Stimulated activated CD4-positive, alpha-beta T cell treated with anti-CD3 and anti-CD28 coated beads, TNF-alpha, amount 100 ng/mL, for 4 hours (primary cell): Measurements from ENCODE around the gene TENM3.

ENCODE experiments used
- DNase-seq, 3 experiments: peaks; one replicate each; pipeline ENCODE4 v3.0.0-alpha.2; 2020; ENCODE audit warnings: low read depth in 3 of 3

Gene TENM3

DNA sequence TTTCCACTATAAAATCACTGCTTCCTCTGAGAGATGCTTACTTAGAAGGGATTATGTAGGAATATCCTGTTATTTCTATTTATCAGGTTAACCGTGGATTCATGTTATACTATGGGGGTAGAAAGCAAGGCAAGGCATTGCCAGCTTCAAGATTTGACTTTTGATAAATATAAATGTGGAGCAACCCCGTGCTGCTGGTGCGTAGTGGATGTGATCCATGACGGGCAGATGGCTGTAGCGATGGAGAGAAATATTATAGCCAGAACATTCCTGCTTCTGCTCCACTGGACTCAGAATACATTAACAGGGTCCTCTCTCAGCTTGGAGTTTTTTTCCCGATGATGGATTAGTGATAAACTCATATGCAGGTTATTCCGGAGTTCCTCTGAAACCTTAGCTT is 157.6 kb downstream of the TENM3 start:
- DNase-seq = no peak

DNA sequence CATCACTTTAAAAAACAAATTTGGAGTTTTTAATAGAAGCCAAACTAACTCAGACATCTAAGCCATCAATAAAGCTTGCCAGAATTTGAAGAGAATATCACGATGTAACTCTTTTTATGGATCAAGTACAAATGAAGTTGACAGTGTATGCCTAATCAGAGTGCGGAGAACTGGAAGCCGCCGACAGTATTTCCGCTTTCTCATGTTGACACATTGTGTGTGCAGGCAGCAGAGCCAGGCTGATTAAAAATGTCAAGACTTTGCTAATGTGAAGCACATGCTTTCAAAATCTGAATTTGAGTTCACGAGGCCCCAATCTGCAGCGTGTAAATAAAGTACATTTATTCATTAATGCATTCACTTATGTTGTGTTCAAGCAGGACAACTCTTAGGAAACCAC is 161.2 kb downstream of the TENM3 start:
- DNase-seq = no peak

DNA sequence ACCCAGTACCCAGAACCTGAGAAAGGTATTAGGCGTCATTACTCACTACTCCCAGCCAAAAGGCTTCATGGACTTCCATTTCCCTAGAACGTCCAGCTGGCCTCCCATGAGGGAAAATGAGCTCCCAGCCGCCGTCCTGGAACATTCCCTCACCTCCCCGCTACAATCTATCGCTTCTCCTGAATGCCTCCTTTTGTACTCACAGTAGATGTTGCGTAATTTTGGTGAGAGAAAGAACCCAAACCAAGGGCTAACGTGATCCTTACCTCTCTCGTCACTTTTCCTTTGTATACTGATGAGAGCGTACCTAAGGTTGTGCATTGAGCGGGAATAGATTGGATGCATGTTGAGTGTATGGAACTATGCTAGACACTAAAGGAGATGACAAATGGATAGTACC is 161.9 kb downstream of the TENM3 start:
- no peak for DNase-seq

DNA sequence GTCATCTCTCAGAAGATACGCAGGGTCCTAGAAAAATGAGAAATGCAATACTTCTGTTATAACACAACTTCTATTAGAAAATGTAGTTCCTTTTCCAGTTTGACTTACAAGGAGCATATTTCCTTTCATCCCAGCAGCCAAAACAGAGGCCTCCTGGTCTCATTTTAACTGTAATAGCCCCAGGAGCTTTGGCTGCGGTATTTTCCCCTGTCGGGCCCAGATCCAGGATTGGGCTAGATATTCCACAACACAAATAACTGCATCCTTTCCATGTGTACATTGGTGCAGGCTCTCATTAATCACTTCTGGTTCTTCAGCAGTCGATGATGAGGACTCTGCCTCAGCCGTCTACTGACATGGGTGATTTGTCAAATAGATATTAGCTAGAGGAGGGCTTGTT is 166.1 kb downstream of the TENM3 start:
- DNase-seq = no peak

DNA sequence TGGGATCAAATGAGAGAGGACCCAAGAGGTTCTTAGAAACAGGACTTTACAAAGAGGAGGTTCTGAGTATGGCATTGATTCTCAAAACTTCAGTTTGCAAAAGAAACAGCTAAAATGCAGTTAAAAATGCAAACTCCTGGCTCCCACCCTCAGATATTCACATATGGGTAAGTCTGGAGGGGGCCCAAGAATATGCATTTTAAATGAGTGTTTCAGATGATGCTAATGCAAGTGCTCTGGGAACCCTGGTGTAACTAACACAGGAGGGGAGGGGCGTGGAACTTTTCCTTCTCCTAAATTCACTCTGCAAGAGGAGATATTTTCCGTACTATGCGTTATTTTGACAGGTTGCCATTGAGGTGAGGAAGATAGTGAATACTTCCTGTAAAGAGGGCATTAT is 168.2 kb downstream of the TENM3 start:
- DNase-seq = no peak

DNA sequence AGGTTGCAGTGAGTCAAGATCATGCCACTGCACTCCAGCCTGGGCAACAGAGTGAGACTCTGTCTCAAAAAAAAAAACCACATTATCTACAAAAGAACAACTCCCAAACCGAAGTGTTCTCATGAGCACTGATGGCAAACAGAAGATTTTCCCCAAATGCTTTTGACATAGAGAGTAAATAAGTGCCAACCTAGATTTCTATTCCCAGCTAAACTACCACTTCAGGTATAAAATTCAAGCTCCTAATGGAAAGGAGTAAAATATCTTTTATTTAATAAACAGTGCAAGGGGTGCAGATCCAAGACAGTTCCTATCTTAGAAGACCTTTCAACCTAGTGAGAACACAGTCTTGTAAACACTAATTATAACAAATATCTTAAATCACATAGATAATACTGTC is 170.3 kb downstream of the TENM3 start:
- DNase-seq = no peak

DNA sequence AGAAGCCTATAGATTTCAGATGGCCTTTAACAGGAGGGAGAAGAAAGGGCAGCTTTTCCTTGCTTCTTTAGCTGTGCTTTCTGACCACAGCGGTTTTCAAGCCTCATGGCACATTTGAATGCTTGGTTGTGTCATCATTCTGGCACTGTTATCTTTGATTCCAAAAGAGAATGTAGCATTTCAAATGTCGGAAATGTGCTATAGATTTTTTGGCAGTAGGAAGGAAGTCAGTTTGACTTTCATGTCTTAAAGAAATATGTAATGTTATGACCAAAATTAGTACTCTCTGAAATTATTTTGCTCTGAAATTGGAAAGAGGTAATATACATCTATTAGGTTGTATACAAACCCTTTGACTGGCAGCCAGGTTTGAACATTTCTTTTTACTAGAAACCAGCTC is 171.9 kb downstream of the TENM3 start:
- no peak for DNase-seq

DNA sequence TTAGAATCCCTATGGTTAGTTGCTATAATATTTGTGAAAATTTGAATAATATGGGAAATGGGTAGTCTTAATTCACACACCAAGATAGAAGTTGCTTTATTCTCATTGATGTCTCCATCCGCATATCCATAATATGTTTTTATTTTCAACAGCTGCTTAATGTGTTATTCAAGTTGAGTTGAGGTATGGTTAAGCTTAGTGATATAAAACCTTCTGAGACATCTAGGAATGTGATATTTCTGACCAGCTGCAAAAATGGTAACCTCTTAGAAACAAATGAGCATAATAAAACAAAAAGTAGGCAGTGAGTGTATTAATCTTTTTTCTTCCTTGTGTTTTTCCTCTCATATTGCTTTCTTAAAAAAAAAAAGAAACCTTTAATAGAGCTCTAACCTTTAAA is 172.9 kb downstream of the TENM3 start:
- DNase-seq = no peak

DNA sequence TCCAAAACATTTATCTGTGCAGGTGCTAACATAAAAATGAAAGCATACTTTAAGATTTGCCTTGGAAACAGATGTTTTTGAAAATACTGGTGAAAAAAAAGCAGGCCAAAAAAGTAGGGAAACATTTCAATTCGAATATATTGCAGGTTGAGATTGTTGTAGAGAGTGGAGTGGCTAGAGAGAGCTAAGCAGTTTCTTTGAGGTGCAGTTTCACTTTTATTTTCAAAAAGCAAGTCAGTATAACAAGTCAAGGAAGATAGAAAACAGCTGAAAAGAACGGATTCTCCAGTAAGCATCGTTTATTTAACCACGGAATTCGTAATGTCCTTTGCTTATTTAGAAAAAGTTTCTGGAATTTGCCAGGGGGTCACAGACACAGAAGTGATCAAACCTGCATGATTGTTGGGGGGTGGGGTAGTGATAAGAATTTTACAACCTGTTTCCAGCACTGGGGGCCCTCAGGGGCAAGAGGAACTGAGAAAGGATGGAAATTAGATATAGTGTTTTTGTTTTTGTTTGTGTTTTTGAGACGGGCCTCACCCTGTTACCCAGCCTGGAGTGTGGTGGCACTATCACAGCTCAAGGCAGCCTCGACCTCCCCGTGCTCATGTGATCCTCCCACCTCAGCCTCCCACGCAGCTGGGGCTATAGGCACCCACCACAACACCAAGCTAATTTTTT is 175.0 kb downstream of the TENM3 start:
- DNase-seq = no peak

DNA sequence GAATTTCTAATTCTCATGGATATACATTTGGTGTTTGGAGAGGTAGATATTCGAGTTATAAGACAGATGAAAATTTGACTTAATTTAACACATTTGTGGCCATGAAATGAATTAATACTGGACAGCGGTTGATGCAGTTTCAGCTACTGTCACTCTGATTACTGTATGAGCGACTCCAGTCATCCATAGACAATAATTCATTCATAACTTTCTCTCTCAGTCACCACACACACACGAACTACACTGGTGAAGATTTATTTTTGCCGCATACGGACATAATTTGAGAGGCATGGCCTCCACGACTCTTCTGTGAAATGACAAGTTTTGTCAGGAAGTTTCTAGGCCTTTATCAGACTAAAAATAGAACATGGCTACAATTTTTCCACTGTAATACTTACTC is 177.0 kb downstream of the TENM3 start:
- no peak for DNase-seq

DNA sequence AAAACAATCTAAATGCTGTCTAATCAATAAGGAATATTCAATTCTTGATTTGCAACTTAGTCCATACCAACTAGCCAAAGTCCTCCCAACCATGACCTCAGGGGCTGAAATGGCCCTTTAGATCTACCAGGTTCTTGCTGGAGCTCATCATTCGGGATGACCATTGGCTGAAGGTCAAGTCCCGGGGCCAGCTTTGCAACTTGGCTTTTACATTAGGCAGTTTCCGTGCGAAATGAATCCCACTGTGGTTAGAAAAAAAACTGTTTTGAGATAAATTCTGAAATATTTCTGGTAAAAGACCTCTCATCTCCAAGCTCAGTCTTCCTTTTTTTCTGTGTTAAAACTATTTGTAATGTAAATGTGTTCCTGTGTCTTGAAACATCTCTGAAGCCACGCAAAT is 178.6 kb downstream of the TENM3 start:
- no peak for DNase-seq

DNA sequence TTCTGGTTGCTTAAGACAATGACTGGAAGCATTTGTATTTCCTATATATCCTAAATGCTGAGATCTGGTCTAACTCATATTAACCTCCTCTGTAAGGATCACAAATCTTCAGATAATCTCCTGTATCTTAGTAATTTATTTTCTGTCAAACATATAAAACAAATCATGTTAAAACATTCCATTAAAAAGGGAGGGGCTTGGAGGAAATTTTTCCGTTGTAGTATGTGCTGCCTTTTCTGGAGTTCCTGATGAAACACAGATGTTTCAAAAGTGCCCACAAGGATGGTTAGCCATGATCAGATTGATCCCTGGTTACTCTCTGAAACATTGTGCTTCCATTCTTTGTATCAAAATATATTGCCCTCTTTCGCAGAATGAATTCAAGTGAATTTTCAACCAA is 182.1 kb downstream of the TENM3 start:
- no peak for DNase-seq

DNA sequence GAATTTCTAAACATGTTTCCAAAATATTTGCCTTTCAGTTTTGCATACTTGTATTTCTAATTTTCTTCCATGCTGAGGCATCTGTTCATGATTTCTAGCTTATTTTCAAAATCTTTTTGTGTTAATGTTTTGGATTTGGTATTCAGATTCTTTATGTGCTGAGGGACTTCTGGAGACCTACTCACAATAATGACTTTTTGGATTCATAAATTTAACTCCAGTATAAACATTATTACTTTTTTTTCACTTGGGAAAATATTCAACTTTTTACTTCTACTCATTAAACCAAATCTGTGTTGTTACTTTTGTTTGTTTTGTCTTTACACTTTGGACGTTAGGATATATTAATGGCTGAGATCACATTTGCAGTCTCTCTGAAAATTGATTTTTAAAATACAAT is 183.7 kb downstream of the TENM3 start:
- DNase-seq = no peak

DNA sequence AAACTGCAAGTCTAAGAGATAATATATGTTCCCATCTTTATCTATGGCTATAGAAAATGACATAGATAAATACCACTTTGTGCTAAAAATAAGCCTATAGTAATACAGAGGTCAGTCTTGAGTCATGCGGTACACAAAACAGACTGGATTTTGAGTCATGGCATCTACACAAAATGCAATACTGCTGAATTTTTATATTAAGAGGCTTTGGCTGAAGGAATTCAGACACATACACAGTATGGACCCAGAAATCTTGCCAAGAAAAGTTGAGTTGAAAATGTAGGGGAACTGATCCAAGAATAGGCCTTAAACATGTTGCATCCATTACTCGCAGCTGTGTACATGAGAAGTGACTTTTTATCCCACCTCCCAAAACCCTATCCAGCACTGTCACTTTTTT is 184.4 kb downstream of the TENM3 start:
- no peak for DNase-seq

DNA sequence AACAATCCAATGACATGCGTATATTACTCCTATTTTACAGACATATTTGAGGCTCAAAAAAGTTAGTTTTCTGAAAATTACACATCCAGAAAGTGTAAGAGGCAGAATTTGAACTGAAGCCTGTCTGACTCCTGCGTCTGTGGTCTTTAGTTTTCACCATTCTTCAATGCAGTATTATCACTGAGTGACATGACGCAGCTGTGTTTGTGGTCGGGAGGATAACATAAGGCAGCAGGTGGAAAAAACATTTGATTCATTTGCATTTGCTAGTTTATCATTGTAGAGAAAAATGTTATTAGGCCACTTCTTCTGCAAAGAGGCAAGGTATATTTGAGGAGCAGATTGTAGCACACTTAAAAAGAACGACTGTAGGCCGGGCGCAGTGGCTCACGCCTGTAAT is 186.7 kb downstream of the TENM3 start:
- DNase-seq = no peak

DNA sequence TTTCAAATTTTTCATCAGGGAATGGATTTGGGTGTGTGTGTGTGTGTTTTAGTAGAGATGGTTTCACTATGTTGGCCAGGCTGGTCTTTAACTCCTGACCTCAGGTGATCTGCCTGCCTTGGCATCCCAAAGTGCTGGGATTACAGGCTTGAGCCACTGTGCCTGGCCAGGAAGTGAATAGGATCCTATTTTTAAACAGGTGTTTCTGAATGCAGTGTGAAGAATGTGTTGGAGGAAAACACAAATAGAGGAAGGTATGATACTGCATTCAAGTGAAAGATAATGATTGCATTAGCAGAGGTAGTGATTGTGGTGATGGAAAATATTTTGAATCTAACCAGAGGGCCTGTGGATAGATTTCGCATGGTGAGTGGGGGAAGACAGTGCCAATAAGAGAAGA is 189.6 kb downstream of the TENM3 start:
- no peak for DNase-seq

DNA sequence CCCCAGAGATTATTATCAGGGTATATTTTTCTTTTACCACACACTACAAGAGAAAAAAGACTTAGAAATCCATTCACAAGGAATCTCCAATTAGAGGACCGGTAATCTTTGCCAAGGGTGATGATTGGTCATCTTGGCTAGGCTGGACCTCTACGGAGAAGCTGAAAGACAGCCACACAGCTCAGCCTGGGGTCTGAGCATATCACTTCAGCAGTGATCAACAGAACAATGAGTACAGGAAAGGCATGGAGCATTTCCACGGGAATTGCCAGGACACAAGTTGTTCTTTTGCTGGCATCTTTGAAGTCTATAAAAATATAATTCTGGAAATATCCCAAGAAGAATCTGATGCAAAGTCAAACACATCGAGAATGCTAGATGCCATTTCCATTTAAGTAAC is 191.5 kb downstream of the TENM3 start:
- no peak for DNase-seq

DNA sequence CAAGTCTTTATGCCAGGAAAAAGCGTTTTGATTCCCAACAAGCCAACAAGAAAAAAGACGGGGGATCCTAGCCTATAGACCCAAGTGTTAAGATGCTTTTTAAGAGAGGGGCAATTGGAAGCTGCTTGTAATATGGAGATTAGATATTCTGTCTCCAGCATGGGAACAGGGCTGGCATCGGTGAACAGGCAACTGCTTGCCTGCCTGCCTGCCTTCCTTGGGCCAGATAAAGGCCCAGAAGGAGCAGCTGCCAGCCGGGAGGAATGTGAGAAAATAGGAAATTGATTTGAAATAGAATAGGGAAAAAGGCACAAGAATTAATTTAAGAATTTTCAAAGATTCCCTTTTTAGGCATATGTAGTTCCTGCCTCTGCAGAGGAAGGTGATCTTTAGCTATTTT is 192.2 kb downstream of the TENM3 start:
- DNase-seq = no peak

DNA sequence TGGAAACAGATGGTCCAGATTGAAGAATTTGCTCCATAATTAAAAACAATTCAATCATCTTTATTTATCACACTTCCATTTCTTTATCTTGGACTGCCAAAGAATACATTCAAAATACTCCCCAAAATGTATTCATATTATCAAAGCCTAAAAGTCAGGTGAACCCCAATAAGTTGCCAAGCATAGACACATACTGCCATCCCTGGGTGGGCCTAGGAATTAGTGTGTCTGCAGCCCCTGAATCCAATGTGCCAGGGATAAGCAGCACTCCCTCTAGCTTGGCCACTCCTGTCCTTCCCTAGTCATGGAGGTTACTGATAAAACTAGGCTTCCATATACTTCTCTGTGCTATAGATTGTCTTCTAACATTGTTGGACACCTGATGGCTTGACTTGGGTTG is 199.9 kb downstream of the TENM3 start:
- no peak for DNase-seq

DNA sequence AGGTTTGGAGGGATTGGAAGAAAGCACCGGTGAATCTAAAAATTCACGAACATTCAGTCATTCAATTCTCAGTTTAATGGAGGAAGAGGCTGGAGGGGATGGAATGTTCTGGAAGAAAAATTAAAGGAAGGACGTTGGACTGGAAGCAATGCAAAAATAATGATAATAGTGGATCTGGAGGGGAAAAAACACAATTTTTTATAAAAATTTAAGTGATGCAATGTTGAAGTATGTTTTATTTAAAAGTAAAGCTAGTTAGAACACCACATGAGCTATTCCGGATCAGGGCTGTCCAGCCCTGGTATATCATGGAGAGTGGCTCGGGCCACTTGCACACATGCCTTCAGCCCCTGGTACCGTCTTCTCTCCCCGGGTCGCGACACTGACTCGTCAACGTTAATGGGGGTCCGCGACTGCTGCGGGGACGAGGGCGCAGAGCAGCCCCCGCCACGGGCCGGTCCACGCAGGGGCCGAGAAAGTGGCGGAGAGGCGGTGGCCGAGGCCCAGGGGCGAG is 204.6 kb downstream of the TENM3 start:
- no peak for DNase-seq

DNA sequence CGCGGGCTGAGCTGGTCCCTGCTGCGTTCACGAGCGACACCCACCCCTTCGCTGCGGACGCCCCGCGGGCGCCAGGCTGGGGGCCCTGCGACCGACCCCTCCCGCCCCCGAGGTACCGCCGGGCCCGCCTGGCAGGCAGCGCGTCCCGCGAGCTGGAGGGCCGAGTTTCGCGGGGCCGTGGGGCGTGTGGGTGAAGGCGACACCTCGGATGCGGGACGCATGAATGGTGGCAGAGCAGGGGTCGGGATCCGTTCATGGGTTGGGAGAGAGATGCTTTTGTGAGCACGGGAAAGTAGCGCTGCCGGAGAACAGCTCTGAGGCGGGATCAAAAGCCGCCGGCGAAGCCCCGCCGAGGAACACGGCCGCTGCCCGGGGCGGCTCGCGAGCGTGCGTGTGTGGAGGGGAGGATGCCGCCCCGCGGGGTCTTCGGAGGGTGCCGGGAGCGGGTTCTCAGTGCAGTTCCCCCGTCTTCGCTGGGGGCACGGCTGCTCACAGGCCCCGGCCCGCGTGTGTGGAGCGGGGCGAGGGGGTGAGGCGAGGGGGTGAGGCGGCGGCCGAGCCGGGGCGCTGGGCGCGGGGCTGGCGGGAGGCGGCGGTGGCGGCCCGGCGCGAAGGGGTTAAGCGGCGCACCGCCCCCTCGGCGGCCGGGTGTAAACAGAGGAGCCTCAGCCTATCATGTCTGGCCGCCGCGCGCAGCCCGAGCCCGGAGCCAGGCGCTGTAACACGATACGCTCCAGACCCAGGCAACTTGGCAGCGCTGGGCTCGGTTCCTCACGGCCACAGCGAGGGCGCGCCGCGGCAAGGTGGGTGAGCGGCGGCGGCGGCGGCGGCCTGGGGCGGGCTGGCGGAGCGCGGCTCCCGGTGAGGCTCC is 205.3 kb downstream of the TENM3 start:
- DNase-seq = peak in 2 of 3 experiments; percentile 1 to 18

DNA sequence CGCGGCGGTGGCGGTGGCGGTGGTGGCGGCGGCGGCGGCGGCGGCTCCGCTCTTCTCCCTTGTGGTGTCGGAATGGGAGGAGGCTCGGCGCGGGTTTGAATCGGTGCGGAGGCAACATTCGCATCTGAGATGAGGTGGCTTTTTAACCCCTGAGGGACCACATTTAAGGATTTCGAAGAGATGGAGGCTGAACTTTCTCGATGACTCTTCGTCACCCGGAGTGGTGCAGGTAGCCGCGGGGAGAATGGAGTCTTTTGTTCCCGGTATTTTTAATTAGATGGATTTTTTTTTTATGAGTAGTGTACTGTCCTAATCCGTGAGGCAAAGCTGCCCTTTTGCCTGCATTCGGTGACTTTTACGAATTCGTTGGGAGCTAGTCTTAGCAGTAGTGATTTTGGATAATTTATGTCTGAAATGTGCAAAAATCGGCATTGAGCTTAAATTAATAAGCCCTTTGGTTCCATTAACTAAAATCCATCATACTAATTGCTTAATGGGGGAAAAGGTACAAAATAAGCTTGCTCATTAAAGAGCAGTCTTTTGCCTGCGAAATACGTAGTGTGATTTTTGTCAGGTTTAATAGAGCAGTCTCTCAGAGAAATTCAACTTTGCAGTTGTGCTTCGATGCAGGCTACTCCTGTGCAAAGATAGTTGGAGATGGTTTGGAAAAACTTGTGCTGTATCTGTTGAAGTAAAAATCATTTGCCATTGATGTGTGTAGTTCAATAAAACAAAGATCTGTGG is 206.2 kb downstream of the TENM3 start:
- no peak for DNase-seq
